Heart left ventricle (tissue), 16 donors: ENCODE data around the gene BICRAL. TPM values are rescaled to one million over a fixed set of nuclear protein-coding genes. Genes with fewer than 3 reads are reported as not detected.

Experiments used
- ATAC-seq, 4 donors: fragments of 200-7000 bp; cut with Tn5 transposase; one replicate each; pipeline ENCODE4 v1.9.1; 2020 to 2022; ENCODE audit warnings: moderate library complexity in 4 of 4, mild to moderate bottlenecking in 3 of 4, moderate number of reproducible peaks in 1 of 4
- DNase-seq, 5 donors: peaks; one replicate each; pipeline ENCODE4 v3.0.0-alpha.2; 2020
- H3K27ac ChIP-seq, 12 donors: fragments of 200-600 bp; sonication (generic) in 4 of 12; one replicate each; pipeline versions ENCODE4 v1.5.0 to v1.8.0; 2016 to 2022; ENCODE audit warnings: mild to moderate bottlenecking in 2 of 12
- H3K27me3 ChIP-seq, 9 donors: fragments of 200-600 bp; sonication (generic) in 2 of 9; one replicate each; pipeline versions ENCODE4 v1.5.1 to v1.8.0; 2016 to 2022; ENCODE audit warnings: mild to moderate bottlenecking in 3 of 9
- H3K36me3 ChIP-seq, 9 donors: fragments of 200-600 bp; sonication (generic) in 2 of 9; one replicate each; pipeline versions ENCODE4 v1.5.0 to v1.8.0; 2018 to 2022; ENCODE audit warnings: mild to moderate bottlenecking in 2 of 9
- H3K4me1 ChIP-seq, 12 donors: fragments of 200-600 bp; sonication (generic) in 4 of 12; one replicate each; pipeline versions ENCODE4 v1.5.0 to v1.8.0; 2016 to 2022; ENCODE audit warnings: mild to moderate bottlenecking in 3 of 12
- H3K4me3 ChIP-seq, 12 donors: fragments of 200-600 bp; sonication (generic) in 4 of 12; one replicate each; pipeline versions ENCODE4 v1.5.0 to v1.8.0; 2017 to 2022; ENCODE audit warnings: mild to moderate bottlenecking in 9 of 12, moderate library complexity in 4 of 12
- H3K9me3 ChIP-seq, 12 donors: fragments of 200-600 bp; sonication (generic) in 4 of 12; one replicate each; pipeline versions ENCODE4 v1.5.0 to v1.8.0; 2016 to 2022; ENCODE audit warnings: mild to moderate bottlenecking in 1 of 12
- POLR2A ChIP-seq, 2 donors: fragments of 450-650 bp; IDR thresholded peaks; one replicate each; pipeline ENCODE4 v1.6.1; 2017; ENCODE audit warnings: antibody characterized with exemption in 2 of 2, mild to moderate bottlenecking in 2 of 2, moderate library complexity in 2 of 2
- WGBS, 4 donors: extraction: QIAGEN DNeasy Blood & Tissue Kit in 2 of 4; methylation state at CpG; one replicate each; pipeline versions ENCODE4 v1.1.5 to v1.1.7; 2013 to 2018; 5-methylcytosine and 5-hydroxymethylcytosine counted together
- intact Hi-C, 10 donors: fragments of 100-400 bp; cut with DNase I; formaldehyde crosslinking; loops; one replicate each; pipeline versions ENCODE4 v1.11.1 to v1.14.2; 2022
- polyA plus RNA-seq, 2 donors: library from polyadenylated mRNA; stranded (reverse); fragments of 200-250 nt; gene quantifications; one replicate each; pipeline ENCODE4 v1.2.3, GENCODE V29; 2013
- total RNA-seq, 9 donors: library from RNA; depleted of rRNA in 2 of 9; stranded (reverse); fragments of >200 nt in 2 of 9; fragmentation: NEBNext Ultra II Directional in 3 of 9; extraction: Animal tissue kit (Norgen Biotek cat#: 25700) in 3 of 9; gene quantifications; one replicate each; pipeline versions ENCODE4 v1.1.0 to v1.2.4, GENCODE V29; 2016 to 2023
- TF ChIP-seq, protein P1 (sequence below), 12 donors: fragments of 200-600 bp; sonication (generic) in 4 of 12; IDR thresholded peaks; one replicate each; pipeline versions ENCODE4 v1.5.0 to v1.8.0; 2018 to 2022; ENCODE audit warnings: antibody characterized with exemption in 12 of 12, mild to moderate bottlenecking in 5 of 12
- donor health status: ischemic (EF 13 %, LVEDD 7.1; RV severe dilation, severe dysfunction).
- donor health status: healthy with polysubstance abuse.
- donor health status: DM: no; HTN: yes; CAD: no.
- donor health status: DM: no; HTN: no; CAD: no.
- donor health status: ischemic (EF 25% LVEDD 6.9; RV normal size, moderate dysfunction).
- donor health status: ischemic (EF 25% LVEDD 5.7; RV mildly dilated, moderate dysfunction).
- donor health status: healthy.
- donor health status: DM: yes; HTN: yes; CAD: no.
- donor health status: ischemic (EF 35%, LVEDD 5.7; RV mildly dilated, moderate dysfunction).
- donor health status: nonischemic (EF 11% LVEDD 7.7; RV severe dilation, severe dysfunction).
- donor health status: DM: yes; HTN: yes; CAD: no.
- donor health status: PGD.
- donor health status: ischemic (EF 29% LVEDD 5.4; RV normal size, mild dysfunction).
- donor health status: nonischemic (EF 23%, LVEDD 6.1; RV moderate dilation, normal function).

The BICRAL gene
- total and polyA plus RNA-seq, 11 donors, result 2.5 to 17.1 (median 11.7) TPM

DNA sequence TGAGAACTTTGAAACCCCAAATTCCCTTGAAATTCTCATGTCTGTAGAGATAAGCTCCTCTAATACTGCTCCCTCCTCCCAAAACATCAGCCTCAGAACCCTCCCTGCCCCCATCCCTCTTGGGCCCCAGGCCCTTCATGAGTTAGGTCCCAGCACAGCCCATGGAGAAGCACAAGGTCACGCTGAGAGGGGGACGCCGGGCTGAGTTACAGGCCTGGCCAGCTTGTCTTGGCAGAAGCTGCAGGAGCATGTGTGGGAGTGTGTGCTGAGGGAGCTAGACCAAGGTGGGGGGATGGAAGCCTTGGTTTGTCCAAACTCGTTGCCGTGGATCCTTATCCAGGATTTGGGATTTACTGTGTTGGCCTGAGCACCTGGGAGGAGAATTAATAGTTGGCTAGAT is 125.5 kb downstream of the BICRAL start:
- H3K27me3 ChIP-seq, result peaks cover 0 to 15% (median 6%) of the 10 kb centered on the region in 9 donors
- H3K27ac ChIP-seq, result no peak overlapping the region
- peak in 3 of 5 donors; percentile 20 to 53 (median 47) for DNase-seq
- peaks cover 0 to 26% (median 5%) of the 10 kb centered on the region in 12 donors for H3K4me1 ChIP-seq
- peak in 3 of 4 donors; percentile 76 to 80 (median 77) for ATAC-seq
- intact Hi-C loops, result loop anchor here in 6 of 10 donors (2.0 to 10.0 kb wide), 6 partner anchors 67 to 235 kb away; partner anchors contain the start of genes CUL7 (in 1 of the 6), KLC4 (in 1 of the 6), KLHDC3 (in 1 of the 6) and MEA1 (in 1 of the 6)
- H3K4me3 ChIP-seq, result no peak overlapping the region
- no peak for TF ChIP-seq POLR2A (IDR thresholded peaks at IDR 0.05)
- TF ChIP-seq, protein P1, sequence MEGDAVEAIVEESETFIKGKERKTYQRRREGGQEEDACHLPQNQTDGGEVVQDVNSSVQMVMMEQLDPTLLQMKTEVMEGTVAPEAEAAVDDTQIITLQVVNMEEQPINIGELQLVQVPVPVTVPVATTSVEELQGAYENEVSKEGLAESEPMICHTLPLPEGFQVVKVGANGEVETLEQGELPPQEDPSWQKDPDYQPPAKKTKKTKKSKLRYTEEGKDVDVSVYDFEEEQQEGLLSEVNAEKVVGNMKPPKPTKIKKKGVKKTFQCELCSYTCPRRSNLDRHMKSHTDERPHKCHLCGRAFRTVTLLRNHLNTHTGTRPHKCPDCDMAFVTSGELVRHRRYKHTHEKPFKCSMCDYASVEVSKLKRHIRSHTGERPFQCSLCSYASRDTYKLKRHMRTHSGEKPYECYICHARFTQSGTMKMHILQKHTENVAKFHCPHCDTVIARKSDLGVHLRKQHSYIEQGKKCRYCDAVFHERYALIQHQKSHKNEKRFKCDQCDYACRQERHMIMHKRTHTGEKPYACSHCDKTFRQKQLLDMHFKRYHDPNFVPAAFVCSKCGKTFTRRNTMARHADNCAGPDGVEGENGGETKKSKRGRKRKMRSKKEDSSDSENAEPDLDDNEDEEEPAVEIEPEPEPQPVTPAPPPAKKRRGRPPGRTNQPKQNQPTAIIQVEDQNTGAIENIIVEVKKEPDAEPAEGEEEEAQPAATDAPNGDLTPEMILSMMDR (IDR thresholded peaks at IDR 0.05), result no peak
- H3K36me3 ChIP-seq, result no peaks in the 10 kb centered on the region
- H3K9me3 ChIP-seq, result no peaks in the 10 kb centered on the region
- WGBS, 4 donors, result 9 to 30% (median 21%) methylated on average over 5 of the region's 5 CpGs

DNA sequence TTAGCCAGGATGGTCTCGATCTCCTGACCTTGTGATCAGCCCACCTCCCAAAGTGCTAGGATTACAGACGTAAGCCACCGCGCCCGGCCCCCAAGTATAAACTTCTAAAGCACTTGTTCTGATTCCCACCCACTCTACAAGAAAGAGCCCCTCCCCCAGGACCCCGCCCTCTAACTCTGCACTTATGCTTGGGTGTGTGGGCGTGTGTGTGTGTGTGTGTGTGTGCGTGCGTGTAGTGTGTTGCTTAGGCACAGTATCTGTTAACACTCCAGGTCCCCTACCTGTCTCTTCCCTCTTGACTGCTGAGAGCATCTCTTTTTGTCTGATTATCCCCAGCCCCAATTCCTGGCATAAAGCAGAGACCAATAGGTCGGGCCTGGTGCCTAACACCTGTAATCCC is 128.0 kb downstream of the BICRAL start:
- Histone ChIP-seq H3K4me1 (peaks cover 0 to 17% (median 3%) of the 10 kb centered on the region in 12 donors), H3K27ac (no peak overlapping the region), H3K36me3 (no peaks in the 10 kb centered on the region), H3K27me3 (peaks cover 0 to 20% (median 6%) of the 10 kb centered on the region in 9 donors), H3K9me3 (no peaks in the 10 kb centered on the region), H3K4me3 (no peak overlapping the region)
- DNase-seq, result no peak
- WGBS, 4 donors, result 83 to 94% (median 92%) methylated on average over 10 of the region's 10 CpGs
- TF ChIP-seq, protein P1 (IDR thresholded peaks at IDR 0.05), result no peak
- TF ChIP-seq POLR2A (IDR thresholded peaks at IDR 0.05), result no peak
- intact Hi-C loops, result loop anchor here in 5 of 10 donors (10.0 kb wide), 5 partner anchors 65 to 155 kb away; partner anchors contain the start of genes CUL7 (in 1 of the 5), KLC4 (in 1 of the 5), KLHDC3 (in 1 of the 5) and MEA1 (in 1 of the 5)
- no peak for ATAC-seq

DNA sequence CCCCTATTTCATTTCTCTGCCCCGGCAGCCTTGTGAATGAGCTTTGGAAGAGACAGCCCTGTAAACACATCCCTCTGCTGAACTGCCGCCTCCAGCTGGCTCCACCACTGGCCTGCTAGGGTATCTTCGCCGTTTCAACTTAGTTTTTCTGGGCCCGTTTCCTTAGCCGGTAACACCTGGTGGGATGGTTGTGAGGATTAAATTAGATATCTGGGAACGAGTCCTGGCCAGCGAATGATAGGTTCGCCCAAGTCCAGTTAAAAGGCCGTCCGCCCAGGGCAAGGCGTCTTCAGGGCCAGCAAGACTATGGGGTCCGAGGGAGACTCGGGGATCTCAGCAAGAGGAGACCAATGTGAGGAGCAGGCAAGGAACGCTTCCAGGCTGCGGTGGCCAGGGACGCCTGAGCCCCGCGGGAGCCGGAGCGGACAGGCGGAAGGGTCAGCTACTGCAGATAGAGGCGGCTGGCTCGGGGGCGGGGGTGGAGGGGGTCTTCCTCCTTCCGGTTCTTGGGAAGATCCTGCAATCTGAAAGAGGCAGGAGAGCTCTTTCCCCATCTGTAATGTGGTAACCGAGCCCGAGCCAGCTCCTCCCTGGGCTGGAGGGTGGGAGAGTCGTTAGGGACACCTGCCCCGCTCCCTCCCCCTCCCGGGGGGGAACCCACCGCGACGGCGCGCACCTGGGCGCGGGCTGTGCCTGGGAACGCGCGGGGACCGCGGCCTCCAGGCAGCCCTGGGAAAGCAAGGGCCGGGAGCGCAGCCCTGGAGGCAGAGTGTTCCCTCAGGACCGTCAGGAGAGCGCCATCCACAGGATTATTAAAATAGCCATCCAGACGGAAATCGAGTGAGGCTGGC is 129.5 kb downstream of the BICRAL start:
- no peaks in the 10 kb centered on the region for H3K9me3 ChIP-seq
- no peak for TF ChIP-seq POLR2A (IDR thresholded peaks at IDR 0.05)
- TF ChIP-seq, protein P1 (IDR thresholded peaks at IDR 0.05), result no peak
- DNase-seq (no peak), ATAC-seq (no peak)
- H3K4me1 ChIP-seq, result peaks cover 0 to 17% (median 3%) of the 10 kb centered on the region in 12 donors
- H3K36me3 ChIP-seq, result no peaks in the 10 kb centered on the region
- WGBS, 4 donors, result 9 to 13% (median 11%) methylated on average over 26 to 49 of the region's 49 CpGs
- H3K27me3 ChIP-seq, result peaks cover 0 to 27% (median 6%) of the 10 kb centered on the region in 9 donors
- H3K4me3 ChIP-seq, result peak overlapping the region in 10 of 12 donors; percentile 4 to 35 (median 28)
- no peak overlapping the region for H3K27ac ChIP-seq
- intact Hi-C loops, result no loop called here

DNA sequence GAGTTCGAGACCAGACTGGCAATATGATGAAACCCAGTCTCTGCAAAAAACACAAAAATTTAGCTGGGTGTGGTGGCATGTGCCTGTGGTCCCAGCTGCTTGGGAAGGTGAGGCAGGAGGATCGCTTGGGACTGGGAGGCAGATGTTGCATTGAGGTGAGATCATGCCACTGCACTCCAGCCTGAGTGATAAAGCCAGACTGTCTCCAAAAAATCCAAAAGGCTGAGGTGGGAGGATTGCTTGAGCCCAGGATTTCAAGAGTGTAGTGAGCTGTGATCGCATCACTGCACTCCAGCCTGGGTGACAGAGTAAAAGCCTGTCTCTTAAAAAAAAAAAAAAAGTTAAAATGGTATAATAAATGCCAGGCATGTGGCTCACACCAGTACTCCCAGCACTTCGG is 132.7 kb downstream of the BICRAL start:
- Histone ChIP-seq H3K27me3 (peaks cover 0 to 27% (median 6%) of the 10 kb centered on the region in 9 donors), H3K27ac (no peak overlapping the region), H3K4me3 (no peak overlapping the region), H3K9me3 (no peaks in the 10 kb centered on the region), H3K36me3 (no peaks in the 10 kb centered on the region), H3K4me1 (peaks cover 0 to 8% (median 3%) of the 10 kb centered on the region in 12 donors)
- 68 to 80% (median 79%) methylated on average over 4 of the region's 4 CpGs for WGBS, 4 donors
- TF ChIP-seq, protein P1 (IDR thresholded peaks at IDR 0.05), result no peak
- TF ChIP-seq POLR2A (IDR thresholded peaks at IDR 0.05), result no peak
- intact Hi-C loops, result no loop called here
- ATAC-seq (no peak), DNase-seq (no peak)
